Measurements from ENCODE around the gene NDUFAF2.
"Not testable (repeated sequence)": the region's sequence is repeated elsewhere in the genome, so short reads cannot be mapped to it uniquely, and the experiment has no call there.

Gene NDUFAF2

DNA sequence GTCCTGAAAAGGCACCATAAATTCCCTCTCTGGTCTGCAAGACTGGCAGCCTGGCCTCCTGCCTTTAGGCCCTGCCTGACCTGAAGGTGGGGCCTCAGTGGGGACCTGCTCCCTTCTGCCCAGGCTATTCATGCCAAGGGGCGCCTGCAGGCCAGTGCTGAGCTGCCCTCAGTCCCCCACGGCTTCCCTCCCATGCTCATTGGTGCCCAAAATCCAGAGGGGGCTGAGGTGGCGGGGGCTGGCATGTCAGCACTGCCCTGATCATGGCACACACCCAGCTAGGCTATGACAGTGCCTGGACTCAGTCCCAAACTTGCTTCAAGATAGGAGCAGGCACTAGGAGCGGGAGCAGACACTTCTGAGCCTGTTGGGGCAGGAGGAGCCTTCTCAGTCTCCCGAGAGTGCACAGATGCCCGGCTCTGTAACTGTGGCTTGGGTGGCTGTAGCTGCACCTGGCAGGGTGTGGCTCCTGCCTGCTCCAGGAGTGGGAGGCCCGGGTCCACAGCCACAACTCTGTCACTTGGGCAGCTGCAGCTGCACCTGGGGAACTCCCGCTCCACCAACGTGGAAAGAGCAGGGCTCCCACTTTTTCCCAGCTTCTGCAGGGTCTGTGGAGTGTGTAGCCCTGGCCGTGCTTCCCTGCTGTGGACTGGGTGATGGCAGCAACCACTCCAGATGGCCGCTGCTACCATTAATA is 49.0 kb downstream of the NDUFAF2 start:
- no peak for DNase-seq

DNA sequence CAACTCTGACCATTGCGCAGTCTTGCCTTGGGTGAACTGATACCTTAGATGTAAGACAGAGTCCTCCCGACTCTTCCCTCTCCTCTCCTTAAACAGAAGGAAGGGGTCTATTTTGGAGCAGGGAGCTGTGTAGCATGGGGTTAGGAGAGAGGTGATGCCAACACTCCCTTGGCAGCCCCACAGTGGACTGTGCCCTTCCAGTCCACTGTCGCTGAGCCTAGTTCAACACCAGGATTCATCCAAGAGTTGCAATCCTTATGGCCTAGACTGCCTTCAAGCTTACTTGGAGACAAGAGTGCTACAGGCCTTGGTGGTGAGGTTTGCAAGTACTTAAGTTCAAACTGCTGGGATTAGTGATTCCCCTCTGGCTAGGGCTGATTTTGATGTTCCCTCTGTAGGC is 51.4 kb downstream of the NDUFAF2 start:
- no peak for DNase-seq

DNA sequence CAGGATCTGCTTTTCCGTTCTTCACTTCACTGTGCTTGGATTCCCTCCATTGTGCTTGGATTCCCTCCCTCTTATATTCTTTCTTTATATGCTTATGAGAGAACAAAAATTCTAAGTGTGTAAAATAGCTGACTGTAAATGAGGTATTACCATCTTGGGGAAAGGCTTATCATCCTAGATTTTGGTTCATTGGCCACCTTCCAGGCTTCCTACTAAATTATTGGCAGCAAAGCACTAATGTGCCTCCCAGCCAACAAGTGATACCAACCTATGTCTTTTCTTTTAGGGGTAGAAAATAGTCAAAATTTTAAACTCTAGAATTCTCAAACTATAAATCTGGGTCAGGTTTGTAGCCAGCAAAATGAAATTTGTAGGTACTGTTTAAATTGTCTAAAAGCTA is 52.7 kb downstream of the NDUFAF2 start:
- DNase-seq: no peak

DNA sequence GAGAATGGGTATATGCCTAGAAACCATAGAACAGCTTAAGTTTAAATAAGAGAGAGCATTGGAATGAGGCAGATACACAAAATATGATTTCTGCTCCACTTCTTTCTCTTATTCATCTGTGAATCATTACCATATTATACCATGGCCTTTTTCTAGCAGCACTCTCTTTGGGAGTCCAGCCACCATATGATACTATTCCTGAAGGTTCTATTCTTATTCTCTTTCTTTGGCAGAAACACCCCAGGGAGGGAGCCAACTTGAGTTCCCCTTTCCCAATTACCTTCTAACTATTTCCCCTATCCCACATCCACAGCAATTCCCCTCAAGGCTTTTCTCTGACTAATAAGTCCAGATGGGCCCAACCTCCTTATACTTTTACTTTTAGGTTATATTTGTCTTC is 55.9 kb downstream of the NDUFAF2 start:
- DNase-seq: no peak

DNA sequence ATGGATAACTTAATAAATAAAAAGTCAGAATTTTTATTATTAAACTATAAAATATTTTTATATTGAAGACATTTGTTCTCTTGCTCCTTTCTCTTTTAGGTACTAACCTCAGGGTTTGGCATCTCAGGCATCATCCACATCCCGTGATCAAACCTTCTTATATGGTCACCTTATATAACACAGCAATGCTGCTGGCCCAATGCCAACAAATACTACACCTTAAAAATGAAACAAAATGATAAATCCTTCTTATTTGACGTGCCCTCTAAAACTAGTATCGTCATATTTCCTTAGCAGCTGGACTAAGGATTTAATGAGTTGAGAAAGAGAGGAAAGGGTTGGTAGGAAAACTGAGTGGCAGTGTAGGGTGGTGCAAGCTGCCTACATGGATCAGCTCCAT is 56.6 kb downstream of the NDUFAF2 start:
- no peak for DNase-seq

DNA sequence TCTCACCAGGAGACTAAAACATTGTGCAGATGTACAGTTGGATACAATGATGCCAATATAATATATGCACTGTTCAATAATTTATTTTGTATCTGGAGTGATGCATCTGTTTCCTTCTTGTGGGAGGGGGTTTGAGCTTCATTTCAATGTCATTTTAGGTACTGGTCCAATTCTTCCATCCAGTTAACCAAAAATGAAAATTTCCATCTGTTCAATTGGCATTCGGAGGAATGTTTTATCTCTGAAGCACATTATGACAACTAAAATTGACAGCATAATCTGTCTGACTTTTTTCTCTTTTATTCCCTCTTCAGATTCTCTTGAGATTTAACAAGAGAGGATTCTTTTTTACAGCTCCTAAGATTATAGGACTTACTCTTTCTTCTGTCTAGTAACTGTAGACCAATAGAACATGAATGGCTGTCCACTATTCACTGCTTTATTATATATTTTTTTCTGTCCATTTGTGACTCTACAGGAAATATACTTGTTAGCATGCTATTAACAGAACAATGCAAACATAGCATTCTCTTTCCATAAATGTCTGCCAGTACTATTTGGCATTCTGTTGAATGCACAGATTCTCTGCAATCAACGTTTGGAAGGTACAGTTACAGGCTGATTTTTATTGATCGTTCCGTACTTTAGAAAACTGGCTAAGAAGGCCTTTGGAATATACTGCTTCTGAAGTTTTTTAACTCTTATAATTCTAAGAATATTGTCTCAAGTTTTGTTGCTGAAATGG is 57.8 kb downstream of the NDUFAF2 start:
- no peak for DNase-seq

DNA sequence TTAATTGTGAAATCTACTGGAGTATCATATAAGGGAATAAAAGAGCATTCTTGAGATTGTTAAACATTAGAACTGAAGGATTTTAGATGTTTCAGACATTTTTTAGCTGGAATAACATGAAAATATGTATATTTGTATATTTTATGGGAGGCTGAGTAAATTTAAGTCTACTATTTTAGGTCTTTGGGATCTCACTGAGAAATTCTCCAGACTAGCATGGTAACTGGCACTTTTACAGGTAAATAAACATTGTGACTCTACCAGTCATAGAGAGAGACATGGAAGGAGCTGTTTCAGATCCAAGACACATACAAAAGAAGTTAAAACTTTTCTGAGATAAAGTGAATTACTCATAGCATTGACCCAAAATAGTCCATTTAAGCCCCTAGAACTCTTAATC is 59.4 kb downstream of the NDUFAF2 start:
- DNase-seq: no peak

DNA sequence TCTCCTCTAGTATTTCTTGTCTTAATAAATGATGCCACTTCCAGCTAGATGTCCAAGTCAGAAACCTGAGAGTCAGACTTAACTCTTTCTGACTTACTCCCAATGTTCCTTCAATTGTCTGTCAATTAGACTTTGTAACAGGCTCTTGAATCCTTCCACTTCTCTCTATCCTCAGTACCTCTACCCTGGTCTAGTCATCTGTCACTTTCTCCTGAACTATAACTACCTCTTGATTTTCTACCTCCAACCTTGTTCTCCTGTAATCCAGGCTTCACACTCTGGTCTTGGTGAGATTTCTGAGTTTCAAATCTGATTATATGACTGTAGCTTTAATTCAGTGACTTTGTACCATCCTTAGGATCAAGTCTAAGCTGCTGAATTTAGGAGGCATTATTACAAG is 64.9 kb downstream of the NDUFAF2 start:
- DNase-seq: no peak

DNA sequence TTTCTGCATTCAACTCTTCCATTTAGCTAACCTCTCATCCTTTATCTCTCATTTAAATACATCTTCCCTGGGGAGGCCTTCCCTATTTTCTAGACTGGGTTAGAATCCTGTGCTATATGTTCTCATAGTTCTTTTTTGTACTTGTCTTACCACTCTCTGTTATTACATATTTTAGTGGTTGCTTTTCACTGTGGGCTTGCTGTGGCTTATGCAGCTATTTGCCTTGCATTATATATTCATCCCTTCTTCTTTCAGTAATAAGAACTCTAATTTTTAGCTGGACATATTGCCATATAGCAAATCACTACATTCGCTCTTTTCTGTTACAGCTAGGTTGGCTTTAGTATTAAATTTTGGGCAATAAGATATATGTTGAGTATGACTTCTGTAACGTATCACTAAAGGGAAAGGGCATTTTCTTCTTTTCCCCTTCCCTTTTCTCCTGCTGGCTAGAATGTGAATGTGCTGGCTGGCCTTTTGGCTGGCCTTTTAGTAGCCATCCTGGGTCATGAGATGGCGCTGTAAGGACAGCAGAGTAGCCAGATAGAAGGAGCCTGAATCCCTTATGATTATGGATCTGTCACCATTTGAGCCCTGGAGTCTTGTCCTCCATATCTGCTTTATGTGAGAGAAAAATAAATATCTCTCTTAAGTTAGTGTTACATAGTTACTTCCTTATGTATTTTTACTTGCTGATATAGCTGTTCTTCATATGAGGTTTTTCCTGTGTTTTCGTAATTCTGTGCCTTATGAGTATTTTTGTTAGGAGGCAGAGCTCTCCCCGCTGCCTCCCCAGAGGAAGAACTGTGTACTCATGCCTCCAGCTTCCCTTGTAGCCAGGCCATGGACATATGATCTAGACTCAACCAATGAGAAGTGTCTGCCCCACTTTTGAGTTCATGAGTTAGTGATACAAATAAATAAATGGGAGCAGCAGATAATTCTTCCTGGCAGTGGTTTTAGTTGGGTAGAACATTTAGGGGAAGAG is 65.8 kb downstream of the NDUFAF2 start:
- no peak for DNase-seq

DNA sequence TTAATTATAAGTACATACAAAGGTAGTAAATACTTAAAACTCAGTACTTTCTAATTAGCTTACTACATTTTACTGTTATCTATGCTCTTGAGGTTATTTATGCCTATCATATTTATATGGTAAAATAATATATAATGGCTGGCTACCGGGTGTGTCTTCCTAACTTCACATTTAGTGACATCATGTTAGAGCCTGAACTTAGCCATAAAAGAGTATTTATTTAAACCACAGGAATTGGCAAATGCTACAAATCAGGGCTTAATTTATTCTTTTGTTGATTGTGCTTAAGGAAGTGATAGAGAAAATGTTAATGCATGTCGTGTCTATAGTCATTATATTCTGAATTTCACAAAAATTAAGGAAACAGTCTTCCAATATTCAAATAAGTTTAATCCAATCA is 73.1 kb downstream of the NDUFAF2 start:
- no peak for DNase-seq

DNA sequence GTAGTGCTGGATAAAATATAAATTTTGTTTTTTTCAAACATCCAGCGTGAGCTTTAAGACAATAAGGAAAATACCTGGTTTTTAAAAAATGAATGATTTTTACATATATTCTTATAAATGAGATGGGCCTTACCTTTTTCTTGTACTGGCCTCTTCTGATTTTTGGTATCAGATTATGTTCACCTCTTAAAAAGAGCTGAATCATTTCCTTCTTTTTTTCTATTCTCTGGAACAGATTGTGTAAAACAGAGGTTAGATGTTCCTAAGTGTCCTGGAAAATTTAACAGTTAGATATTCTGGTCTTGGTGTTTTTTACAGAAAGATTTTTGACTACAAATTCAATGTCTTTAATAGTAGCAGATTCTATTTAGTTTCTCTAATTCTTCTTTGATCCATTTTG is 74.6 kb downstream of the NDUFAF2 start:
- no peak for DNase-seq

DNA sequence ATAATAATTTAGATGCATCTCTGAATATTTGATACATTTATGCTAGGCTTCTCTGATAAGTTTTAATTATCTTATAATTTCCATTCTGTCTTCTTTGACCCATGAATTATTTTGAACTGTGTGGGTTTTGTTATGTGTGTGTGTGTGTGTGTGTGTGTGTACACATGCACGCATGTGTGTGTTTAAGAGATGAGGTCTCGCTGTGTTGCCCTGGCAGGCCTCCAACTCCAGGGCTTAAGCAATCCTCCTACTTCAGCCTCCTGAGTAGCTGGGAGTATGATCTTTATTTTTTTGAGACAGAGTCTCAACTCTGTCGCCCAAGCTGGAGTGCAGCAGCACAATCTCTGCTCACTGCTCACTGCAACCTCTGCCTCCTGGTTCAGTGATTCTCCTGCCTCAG is 75.4 kb downstream of the NDUFAF2 start:
- DNase-seq: no peak

DNA sequence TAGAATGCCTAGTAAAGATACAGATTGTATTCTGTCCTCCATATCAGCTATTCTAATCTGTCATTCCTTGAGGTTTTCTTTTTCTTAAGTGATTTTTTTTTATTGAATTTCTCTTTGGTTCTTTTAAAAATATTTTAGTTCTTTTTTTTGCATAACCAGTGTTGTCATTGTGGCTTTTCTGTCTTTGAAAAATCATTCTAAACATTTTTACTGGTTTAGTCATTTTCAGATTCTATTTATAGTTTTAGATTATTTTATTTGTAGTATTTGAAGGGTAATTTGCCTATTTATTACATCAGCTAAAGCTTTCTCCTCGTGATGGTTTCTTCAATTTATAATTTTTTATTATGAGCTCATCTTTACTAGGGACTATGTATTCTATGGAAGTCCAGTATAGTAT is 78.1 kb downstream of the NDUFAF2 start:
- no peak for DNase-seq

DNA sequence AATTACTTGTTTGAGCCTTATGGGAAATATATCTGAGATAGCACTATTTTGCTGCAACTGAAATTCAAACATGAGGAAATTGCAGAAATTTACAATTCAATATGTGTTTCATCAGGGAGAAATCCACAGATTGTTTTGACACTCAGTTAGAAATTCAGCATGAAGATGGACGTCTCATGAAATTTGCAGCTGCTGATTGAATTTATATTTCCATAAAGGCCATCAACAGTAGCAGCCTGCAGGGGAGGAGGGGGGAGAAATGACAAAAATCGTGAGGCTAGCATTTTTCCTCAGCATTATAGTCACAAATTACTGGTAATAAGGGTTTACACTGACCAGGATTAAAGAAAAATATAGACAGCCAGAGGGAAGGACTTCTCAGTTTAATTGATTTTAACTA is 81.0 kb downstream of the NDUFAF2 start:
- DNase-seq: no peak

DNA sequence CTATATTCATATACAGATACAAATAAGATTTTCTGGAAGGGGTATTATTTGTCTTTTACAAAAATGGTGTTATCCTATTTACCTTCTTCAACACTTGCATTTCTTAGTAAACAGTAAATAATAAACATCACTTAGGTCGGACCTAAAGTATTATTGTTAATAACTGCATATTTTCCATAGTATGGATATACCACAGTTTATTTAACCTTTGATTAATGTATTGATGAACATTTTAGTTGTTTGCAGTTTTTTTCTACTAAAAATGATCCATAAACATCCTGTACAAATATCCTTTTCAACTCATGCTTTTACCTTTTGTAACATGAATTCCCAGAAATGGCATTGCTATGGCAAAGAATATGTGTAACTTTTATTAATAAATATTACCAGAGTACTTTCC is 83.4 kb downstream of the NDUFAF2 start:
- DNase-seq: no peak

DNA sequence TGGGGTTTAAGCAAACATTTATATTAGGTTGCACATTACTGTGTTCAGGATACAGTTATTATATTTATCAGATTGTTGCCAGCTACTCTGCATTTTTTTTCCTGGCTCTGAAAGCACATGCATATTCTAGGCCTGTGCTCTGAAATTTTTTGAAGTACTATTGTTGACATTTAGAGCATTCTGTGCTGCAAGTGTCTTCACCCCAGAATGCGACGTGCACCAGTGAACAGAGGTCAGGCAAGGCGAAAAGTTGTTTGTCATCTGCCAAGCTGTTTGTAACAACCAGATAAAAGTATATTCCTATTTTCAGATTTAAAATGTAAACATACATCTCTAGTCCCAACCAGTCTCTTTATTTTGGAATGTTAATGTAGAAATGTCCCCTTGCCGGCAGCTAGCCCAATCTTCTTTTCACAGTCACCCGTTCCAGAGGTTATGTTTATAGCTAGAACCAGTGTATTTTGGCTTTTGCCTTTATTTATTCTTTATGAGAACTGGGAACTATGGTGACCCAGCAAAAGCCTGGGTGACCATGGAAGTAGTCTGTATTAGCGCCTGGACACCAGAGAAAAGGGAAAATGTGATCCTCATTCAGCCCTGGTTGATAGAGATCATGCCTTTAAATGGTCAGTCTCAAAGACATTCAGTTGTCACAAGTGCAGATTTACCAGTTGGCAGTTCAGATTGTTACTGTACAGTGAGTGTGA is 84.6 kb downstream of the NDUFAF2 start:
- no peak for DNase-seq

DNA sequence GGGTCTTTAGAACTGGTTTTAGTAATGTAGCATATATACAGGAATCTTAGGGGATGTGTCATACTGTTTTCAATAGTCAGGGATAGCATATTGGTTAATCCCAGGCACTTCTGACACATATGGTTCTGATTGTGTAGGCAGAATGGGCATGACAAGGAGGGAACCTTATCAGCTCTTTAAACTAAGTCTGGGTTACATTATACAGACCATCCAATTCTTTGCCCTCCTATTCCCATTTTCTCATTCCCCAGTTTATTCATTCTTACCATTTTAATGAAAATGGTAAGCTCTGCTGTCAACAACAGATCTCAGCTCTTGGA is 85.1 kb downstream of the NDUFAF2 start:
- DNase-seq: no peak

DNA sequence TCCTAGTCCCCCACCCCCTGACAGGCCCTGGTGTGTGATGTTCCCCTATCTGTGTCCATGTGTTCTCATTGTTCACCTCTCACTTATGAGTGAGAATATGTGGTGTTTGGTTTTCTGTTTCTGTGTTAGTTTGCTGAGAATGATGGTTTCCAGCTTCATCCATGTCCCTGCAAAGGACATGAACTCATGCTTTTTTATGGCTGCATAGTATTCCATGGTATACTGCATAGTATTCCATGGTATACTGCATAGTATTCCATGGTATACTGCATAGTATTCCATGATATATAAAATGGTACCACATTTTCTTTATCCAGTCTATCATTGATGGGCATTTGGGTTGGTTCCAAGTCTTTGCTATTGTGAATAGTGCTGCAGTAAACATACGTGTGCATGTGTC is 86.3 kb downstream of the NDUFAF2 start:
- not testable (repeated sequence) for DNase-seq

DNA sequence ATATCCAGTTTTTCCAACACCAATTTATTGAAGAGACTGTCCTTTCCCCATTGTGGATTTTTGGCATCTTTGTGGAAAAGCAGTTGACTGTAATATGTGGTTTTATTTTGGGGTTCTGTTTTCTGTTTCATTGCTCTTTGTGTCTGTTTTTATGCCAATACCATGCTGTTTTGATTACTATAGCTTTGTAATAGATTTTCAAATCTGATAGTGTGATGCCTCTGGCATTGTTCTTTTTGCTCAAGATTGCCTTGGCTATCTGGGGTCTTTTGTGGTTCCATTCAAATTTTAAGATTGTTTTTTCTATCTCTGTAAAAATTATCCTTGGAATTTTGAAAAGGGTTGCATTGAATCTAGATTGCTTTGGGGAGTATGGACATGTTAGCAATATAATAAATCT is 99.5 kb downstream of the NDUFAF2 start:
- no peak for DNase-seq

DNA sequence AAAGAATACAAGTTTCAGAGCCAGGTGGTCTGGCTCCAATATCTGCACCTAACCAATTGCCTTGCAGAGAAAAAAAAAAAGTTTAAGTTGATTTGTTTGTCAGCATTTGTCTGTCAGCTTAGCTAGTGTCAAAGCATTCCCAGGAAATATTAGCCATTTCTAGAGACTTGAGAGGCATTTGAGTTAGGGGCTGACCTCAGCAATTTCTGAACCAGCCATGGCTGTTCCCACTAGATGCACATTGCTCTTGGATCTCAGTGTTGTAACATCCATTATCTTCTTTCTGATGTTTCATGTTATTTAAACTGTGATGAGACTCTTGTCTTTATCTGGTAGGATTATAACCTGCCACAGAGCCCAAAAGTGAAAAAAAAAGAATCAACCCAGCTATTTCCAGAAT is 102.3 kb downstream of the NDUFAF2 start:
- no peak for DNase-seq

DNA sequence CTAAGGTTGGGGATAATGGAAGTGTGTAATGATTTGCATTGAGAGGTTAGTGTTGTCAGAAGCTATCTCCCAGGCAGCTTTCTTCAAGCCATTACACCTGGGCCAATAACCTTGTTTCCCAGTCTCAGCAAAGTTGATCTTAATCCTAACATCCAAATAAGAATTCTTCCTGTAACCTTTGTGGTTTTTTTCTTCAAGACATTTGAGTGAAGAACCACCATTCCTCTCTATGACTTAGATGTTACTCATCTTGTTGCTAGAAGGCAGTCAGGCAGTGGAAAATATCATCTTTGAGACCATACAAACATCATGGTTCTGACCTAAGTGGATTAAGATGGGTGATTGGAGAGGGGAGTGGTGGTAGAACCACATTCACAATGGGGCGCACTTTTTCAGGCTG is 103.5 kb downstream of the NDUFAF2 start:
- DNase-seq: no peak

DNA sequence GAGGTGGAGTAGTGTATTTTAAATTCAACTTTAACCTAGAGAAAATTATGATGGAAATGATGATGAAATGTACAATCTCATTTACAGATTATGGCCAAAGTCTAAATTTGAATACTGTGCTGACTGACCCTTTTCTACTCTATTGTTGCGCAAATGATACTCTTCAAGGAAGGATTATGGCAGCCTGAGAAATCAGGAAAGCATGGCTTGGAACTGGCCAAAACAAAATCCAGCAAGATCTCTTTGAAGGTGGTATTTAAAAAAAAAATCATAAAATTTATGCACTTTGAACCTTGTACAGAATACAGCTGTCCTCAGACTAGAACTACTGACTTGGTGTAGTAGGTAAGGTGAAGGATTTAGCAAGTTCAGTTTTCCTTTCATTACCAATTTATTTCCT is 105.3 kb downstream of the NDUFAF2 start:
- no peak for DNase-seq

DNA sequence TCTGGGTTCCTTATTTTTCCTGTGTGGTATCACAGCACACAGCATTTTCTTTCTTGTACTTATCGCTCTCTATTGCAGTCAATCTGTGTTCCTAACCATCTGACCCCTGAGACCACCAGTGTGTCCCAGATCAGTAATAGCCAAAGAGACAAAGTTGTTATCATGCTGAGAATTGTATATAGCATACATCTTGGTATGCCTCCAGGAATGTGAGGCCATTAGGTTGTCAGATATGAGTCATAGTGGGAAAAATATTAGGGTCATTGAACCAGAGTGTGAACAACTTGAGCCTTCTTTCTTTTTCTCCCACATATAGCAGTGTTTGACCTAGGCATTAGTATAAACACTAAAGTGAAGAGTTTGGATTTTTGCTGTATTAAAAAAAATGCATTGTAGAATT is 106.3 kb downstream of the NDUFAF2 start:
- DNase-seq: no peak
